C4-2B (cell line): ENCODE results near the gene CYSRT1.
"Not testable (repeated sequence)": the region's sequence is repeated elsewhere in the genome, so short reads cannot be mapped to it uniquely, and the experiment has no call there.

Experiments
- H3K27ac ChIP-seq: fragments of 450-650 bp; 2 replicates; pipeline ENCODE4 v1.5.1; 2017
- CTCF ChIP-seq: fragments of 450-650 bp; conservative IDR thresholded peaks from 2 replicates; pipeline ENCODE4 v1.5.1; 2017; ENCODE audit warnings: mild to moderate bottlenecking
- ZFX ChIP-seq: fragments of 450-650 bp; IDR thresholded peaks from 2 replicates; pipeline ENCODE4 v1.6.1; 2017

Gene CYSRT1

DNA sequence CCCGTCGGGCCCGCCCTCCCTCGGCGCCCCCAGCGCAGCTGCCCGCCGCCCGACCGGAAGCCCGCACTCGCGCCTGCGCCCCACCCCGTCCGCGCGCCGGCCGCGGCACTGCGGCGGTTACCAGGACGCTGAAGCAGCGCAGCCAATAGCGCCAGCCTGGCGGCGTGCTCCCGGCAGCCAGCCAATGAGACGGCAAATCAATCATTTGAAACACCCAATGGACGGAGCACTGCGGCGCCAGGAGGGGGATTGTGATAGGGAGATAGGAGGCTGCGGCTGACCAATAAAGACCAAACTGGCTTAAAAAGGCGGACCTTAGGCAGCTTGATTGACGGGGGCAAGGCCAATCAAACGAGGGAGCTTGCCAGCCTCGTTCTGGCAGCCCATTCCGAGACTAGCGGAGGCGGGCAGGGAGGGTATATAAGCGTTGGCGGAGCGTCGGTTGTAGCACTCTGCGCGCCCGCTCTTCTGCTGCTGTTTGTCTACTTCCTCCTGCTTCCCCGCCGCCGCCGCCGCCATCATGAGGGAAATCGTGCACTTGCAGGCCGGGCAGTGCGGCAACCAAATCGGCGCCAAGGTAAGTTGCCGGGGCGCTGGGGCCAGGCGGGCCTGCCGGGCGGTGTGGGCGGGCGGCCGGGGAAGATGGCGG, 16.0 kb downstream of the CYSRT1 start, which contains the start of gene TUBB4B:
Gene TUBB4B (plus strand): TSS at position 447 of the 649 bp plus-strand sequence. CDS start 74 bp downstream, at position 521.
- peak within 1 kb of the TSS; percentile 99 for H3K27ac ChIP-seq
- no peak for TF ChIP-seq ZFX
- no peak for TF ChIP-seq CTCF

DNA sequence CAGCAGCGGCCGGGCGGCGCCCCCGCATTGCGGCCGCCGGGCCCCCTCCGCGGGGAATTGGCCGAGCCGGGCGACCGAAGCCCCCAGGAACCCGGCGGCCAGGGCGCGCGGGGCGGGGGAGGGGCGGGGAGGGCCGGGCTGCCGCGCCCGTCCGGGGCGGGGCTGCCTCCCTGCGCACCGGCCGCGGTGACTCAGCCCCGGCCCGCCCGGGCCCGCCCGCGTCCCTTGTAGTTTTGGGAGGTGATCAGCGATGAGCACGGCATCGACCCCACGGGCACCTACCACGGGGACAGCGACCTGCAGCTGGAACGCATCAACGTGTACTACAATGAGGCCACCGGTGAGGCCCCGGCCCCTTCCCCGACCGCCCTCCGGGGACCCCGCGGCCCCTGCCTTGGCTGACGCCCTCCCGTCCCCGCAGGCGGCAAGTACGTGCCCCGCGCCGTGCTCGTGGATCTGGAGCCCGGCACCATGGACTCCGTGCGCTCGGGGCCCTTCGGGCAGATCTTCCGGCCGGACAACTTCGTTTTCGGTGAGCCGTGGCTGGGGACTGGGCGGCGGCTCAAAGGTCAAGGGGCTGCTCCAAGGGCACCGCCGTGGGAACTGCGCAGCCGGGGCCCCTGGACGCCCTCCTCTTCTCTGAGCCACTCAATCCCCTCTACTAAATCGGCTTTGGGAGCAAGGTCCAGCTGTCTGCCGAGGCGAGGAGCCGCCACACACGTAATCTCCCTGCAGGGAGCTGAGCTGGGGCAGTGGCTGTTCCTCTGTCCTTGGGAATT, 16.7 kb downstream of the CYSRT1 start:
- peak overlapping the region; percentile 99 for H3K27ac ChIP-seq
- TF ChIP-seq ZFX, result peak; percentile 54; the same call in 1 of the 2 replicates
- TF ChIP-seq CTCF, result no peak

- TF ChIP-seq CTCF (no peak), ZFX (no peak)
- H3K27ac ChIP-seq, result peak overlapping the region; percentile 99
These were observed 17.6 kb downstream of the CYSRT1 start for GRCh38 chr9:137242269-137243203.

GRCh38 chr9:137243266-137243625, 18.3 kb downstream of the CYSRT1 start:
- H3K27ac ChIP-seq, result not testable (repeated sequence)

DNA sequence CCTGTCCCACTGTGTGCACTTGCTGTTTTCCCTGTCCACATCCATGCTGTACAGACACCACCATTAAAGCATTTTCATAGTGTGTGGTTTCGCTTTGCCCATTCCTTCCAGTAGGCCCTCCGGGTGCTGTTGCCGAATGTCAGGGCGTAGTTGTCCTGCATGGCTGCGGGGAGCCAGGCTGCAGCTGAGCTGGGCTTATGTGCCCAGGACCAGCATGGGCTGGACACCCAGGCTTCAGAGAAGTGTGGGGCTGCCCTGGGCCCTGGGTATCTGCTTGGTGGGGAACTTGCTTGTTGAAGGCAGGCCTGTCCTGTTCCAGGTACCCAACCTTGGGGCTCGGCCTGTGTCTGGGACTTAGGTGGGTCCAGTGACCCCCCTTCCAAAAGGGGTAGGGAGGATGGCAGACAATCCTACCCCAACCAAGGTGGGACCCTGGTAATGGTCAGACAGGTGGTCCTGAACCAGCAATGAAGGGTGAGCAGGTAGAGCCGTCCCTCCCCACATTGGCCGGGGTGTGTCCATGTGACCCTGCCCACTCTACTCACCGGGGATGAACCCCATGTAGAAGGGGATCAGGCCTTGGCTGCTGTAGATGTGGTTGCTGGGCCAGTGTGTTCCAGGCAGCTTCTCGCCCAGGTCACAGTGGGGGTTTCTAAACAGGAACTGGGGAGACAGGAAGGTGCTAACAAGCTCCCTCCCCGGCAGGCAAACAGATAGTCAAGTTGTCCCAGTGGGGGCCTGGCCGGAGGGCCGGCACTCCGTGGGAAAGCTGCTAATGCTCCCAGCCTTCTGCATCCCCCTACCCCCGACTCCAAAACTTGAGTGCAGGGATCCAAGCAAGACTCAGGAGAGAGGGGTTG, 18.9 kb downstream of the CYSRT1 start:
- TF ChIP-seq ZFX (no peak), CTCF (no peak)
- no peak overlapping the region for H3K27ac ChIP-seq

DNA sequence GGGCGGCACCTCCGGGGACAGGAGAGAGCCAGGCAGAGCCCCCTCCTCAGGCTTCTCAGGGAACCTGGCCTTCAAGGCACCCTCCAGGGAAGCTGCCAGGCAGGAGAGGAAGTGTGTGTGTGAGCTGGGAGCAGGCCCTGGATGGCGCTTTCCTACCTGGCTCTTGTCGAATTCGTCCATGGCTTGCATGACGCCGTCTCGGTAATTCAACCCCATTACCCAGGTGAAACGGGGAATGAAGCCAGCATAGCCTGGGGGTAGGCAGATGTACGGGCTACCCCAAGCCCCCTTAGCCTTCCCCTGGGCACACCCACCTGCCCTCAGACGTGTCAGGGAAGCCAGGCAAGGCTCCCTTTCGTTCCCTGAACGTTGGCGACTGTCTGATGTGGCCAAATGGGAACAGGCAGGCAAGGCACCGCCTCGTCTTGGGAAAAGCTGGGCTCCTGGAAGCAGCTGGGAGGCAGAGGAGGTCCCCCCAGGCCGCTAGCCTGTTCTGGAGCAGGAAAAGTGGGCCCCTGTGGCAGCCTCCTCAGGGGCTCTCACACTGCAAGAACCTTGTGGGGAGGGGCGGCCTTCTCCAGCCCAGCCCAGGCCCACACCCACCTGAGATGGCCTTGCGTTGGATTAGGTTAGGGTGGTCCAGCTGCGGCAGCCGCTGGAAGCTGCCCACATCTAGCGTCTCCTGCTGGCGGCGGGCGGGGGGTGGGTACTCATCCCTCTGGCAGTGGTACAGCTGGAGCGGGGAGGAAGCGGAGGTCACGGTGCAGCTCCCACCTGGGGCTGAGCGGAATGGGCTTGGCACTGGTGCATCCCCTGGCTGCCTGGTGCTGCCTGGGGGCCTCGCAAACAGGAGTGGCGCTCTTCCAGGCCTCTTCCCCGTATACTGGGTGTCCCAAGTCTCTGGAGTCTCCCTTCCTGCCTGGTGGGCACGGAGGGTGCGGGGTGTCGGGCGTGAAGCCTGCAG, 19.8 kb downstream of the CYSRT1 start:
- no peak overlapping the region for H3K27ac ChIP-seq
- no peak for TF ChIP-seq CTCF
- TF ChIP-seq ZFX, result no peak
